Motor neuron (in vitro differentiated cells): ENCODE data around the gene MANEA. TPM values are rescaled to one million over a fixed set of nuclear protein-coding genes. Genes with fewer than 3 reads are reported as not detected.
"Not testable (repeated sequence)": the region's sequence is repeated elsewhere in the genome, so short reads cannot be mapped to it uniquely, and the experiment has no call there.

Experiments used
- ATAC-seq, 8 experiments: fragments of 200-7000 bp; cut with Tn5 transposase; replicated peaks in 6 of 8; 2 replicates each; pipeline ENCODE4 v1.8.0; 2021; ENCODE audit warnings: mild to moderate bottlenecking in 8 of 8, moderate library complexity in 8 of 8
- H3K27ac ChIP-seq, 2 donors: fragments of 250-450 bp; sonication (Bioruptor Pico); 2 replicates each; pipeline ENCODE4 v1.9.0; 2021; ENCODE audit warnings: antibody characterized with exemption in 2 of 2, mild to moderate bottlenecking in 2 of 2, moderate library complexity in 1 of 2
- H3K4me1 ChIP-seq, 2 donors: fragments of 250-450 bp; sonication (Bioruptor Pico); replicated peaks in 1 of 2; 2 replicates each; pipeline ENCODE4 v1.6.1; 2021; ENCODE audit warnings: antibody characterized with exemption in 2 of 2, mild to moderate bottlenecking in 2 of 2, moderate library complexity in 1 of 2
- H3K4me3 ChIP-seq, 5 donors: fragments of 250-450 bp; sonication (Bioruptor Pico); 2 replicates each; pipeline ENCODE4 v1.9.0; 2021; ENCODE audit warnings: antibody characterized with exemption in 5 of 5, mild to moderate bottlenecking in 5 of 5, moderate library complexity in 4 of 5
- WGBS, 10 experiments: fragments of 450-650 bp; shearing (Covaris generic); methylation state at CpG; one replicate each; pipeline ENCODE4 v1.0.0; 2022; 5-methylcytosine and 5-hydroxymethylcytosine counted together
- in situ Hi-C, 9 experiments: fragments of 400-800 bp; cut with MboI; loops; one replicate each; pipeline ENCODE4 v1.15.0; 2021; ENCODE audit warnings: low sequenced_read_pairs in 9 of 9, low pct_unique_long_range_greater_than_20kb in 2 of 9; ENCODE audit not compliant: unreplicated experiment in 9 of 9
- total RNA-seq, 8 experiments: library from RNA; unstranded; fragments of 300-600 nt; gene quantifications; 2 replicates each; pipeline versions ENCODE4 v1.2.3 to v1.2.4, GENCODE V29; 2022

Gene MANEA
- total RNA-seq, 8 experiments from 2014 or later = 5.2 to 21.4 (median 9.4) TPM

- H3K4me3 ChIP-seq, H3K4me1 ChIP-seq, in situ Hi-C loops, H3K27ac ChIP-seq, ATAC-seq: not testable (repeated sequence)
- WGBS, 10 experiments = 67 to 100% (median 87%) methylated on average over 1 to 5 of the region's 5 CpGs; no CpG with 5 or more reads in 5 of the 10 experiments
These were observed 16.4 kb upstream of the MANEA start for GRCh38 chr6:95560956-95561355.

- no peak overlapping the region for H3K4me3 ChIP-seq
- in situ Hi-C loops = no loop called here
- no peak for ATAC-seq
- H3K27ac ChIP-seq = no peak overlapping the region
- 80 to 100% (median 93%) methylated on average over 2 to 5 of the region's 5 CpGs; no CpG with 5 or more reads in 1 of the 10 experiments for WGBS, 10 experiments
- H3K4me1 ChIP-seq = peaks cover 12 to 19% of the 10 kb centered on the region in 2 donors
These were observed 7.8 kb upstream of the MANEA start for GRCh38 chr6:95569560-95569959.

GRCh38 chr6:95572098-95572497 lies 5.2 kb upstream of the MANEA start:
- ATAC-seq = no peak
- in situ Hi-C loops = no loop called here
- H3K4me1 ChIP-seq = peaks cover 12 to 19% of the 10 kb centered on the region in 2 donors
- H3K4me3 ChIP-seq = no peak overlapping the region
- 83 to 100% (median 87%) methylated on average over 1 to 2 of the region's 2 CpGs; no CpG with 5 or more reads in 5 of the 10 experiments for WGBS, 10 experiments
- no peak overlapping the region for H3K27ac ChIP-seq

- peak overlapping the region; percentile 49 to 74 (median 51) for H3K4me3 ChIP-seq
- H3K4me1 ChIP-seq = peaks cover 16 to 25% of the 10 kb centered on the region in 2 donors
- in situ Hi-C loops = no loop called here
- H3K27ac ChIP-seq = no peak overlapping the region
- peak in 1 of 8 experiments; percentile 4 for ATAC-seq
These were observed 2.5 kb upstream of the MANEA start for GRCh38 chr6:95574811-95575210.

GRCh38 chr6:95576218-95576997 lies 927 bp upstream of the MANEA start:
- Histone ChIP-seq H3K4me1 (peaks cover 13 to 16% of the 10 kb centered on the region in 2 donors), H3K27ac (peak overlapping the region; percentile 81 to 90), H3K4me3 (peak overlapping the region; percentile 49 to 74 (median 51))
- in situ Hi-C loops = no loop called here
- ATAC-seq = peak in 1 of 8 experiments; percentile 4
- WGBS, 10 experiments = 0 to 8% (median 2%) methylated on average over 4 to 5 of the region's 5 CpGs

- ATAC-seq = no peak
- H3K4me3 ChIP-seq = peak overlapping the region; percentile 49 to 74 (median 51)
- H3K27ac ChIP-seq = peak overlapping the region; percentile 81 to 90
- H3K4me1 ChIP-seq = peaks cover 13 to 16% of the 10 kb centered on the region in 2 donors
- WGBS, 10 experiments = 0 to 4% (median 0%) methylated on average over 1 to 3 of the region's 3 CpGs; no CpG with 5 or more reads in 1 of the 10 experiments
- in situ Hi-C loops = no loop called here
These were observed 384 bp upstream of the MANEA start for GRCh38 chr6:95576998-95577303.

GRCh38 chr6:95578106-95578410 lies 723 bp downstream of the MANEA start:
- WGBS, 10 experiments = 0 to 17% (median 3%) methylated on average over 2 to 7 of the region's 10 CpGs; no CpG with 5 or more reads in 2 of the 10 experiments
- ATAC-seq = peak in 5 of 8 experiments; percentile 1 to 35 (median 9)

GRCh38 chr6:95581073-95581472 lies 3.7 kb downstream of the MANEA start:
- in situ Hi-C loops = no loop called here
- no peak for ATAC-seq
- H3K27ac ChIP-seq = no peak overlapping the region
- H3K4me3 ChIP-seq = no peak overlapping the region
- peaks cover 4 to 6% of the 10 kb centered on the region in 2 donors for H3K4me1 ChIP-seq

More at GRCh38 chr6:95578106-95578410, 723 bp downstream of the MANEA start:
- Histone ChIP-seq H3K27ac (peak overlapping the region; percentile 81 to 90), H3K4me3 (peak overlapping the region; percentile 49 to 74 (median 51)), H3K4me1 (peaks cover 13 to 16% of the 10 kb centered on the region in 2 donors)
- in situ Hi-C loops = no loop called here

- H3K4me3 ChIP-seq, H3K27ac ChIP-seq, ATAC-seq, H3K4me1 ChIP-seq, in situ Hi-C loops: not testable (repeated sequence)
- 81 to 98% (median 92%) methylated on average over 2 to 9 of the region's 9 CpGs; no CpG with 5 or more reads in 3 of the 10 experiments for WGBS, 10 experiments
These were observed 6.9 kb downstream of the MANEA start for GRCh38 chr6:95584226-95584625.

GRCh38 chr6:95587989-95588388 lies 10.7 kb downstream of the MANEA start:
- ATAC-seq = no peak
- Histone ChIP-seq H3K27ac (no peak overlapping the region), H3K4me1 (no peaks in the 10 kb centered on the region), H3K4me3 (no peak overlapping the region)
- in situ Hi-C loops = no loop called here
- WGBS, 10 experiments = 100% methylated on average over 1 of the region's 1 CpG; no CpG with 5 or more reads in 2 of the 10 experiments

GRCh38 chr6:95589067-95589466 lies 11.7 kb downstream of the MANEA start:
- no peak overlapping the region for H3K27ac ChIP-seq
- H3K4me1 ChIP-seq = no peaks in the 10 kb centered on the region
- H3K4me3 ChIP-seq = no peak overlapping the region
- ATAC-seq = no peak
- in situ Hi-C loops = no loop called here
- 75 to 100% (median 100%) methylated on average over 1 of the region's 1 CpG; no CpG with 5 or more reads in 4 of the 10 experiments for WGBS, 10 experiments

- Histone ChIP-seq H3K27ac (no peak overlapping the region), H3K4me3 (no peak overlapping the region), H3K4me1 (no peaks in the 10 kb centered on the region)
- in situ Hi-C loops = no loop called here
- WGBS, 10 experiments = 44 to 100% (median 75%) methylated on average over 1 to 4 of the region's 4 CpGs; no CpG with 5 or more reads in 1 of the 10 experiments
- no peak for ATAC-seq
These were observed 12.7 kb downstream of the MANEA start for GRCh38 chr6:95589826-95590570.

GRCh38 chr6:95593025-95593424 lies 15.7 kb downstream of the MANEA start:
- H3K4me1 ChIP-seq = no peaks in the 10 kb centered on the region
- no peak for ATAC-seq
- H3K4me3 ChIP-seq = no peak overlapping the region
- no peak overlapping the region for H3K27ac ChIP-seq
- WGBS, 10 experiments = 50 to 100% (median 83%) methylated on average over 1 to 2 of the region's 2 CpGs; no CpG with 5 or more reads in 3 of the 10 experiments
- in situ Hi-C loops = no loop called here
